Endothelial cell of hepatic sinusoid (primary cell): ENCODE data around the gene PIK3R5.
"Not testable (repeated sequence)": the region's sequence is repeated elsewhere in the genome, so short reads cannot be mapped to it uniquely, and the experiment has no call there.

Experiments used
- in situ Hi-C: cut with HindIII; loops from 2 replicates; pipeline ENCODE4 v1.10.0; 2017; ENCODE audit warnings: low sequenced_read_pairs

The PIK3R5 gene

DNA sequence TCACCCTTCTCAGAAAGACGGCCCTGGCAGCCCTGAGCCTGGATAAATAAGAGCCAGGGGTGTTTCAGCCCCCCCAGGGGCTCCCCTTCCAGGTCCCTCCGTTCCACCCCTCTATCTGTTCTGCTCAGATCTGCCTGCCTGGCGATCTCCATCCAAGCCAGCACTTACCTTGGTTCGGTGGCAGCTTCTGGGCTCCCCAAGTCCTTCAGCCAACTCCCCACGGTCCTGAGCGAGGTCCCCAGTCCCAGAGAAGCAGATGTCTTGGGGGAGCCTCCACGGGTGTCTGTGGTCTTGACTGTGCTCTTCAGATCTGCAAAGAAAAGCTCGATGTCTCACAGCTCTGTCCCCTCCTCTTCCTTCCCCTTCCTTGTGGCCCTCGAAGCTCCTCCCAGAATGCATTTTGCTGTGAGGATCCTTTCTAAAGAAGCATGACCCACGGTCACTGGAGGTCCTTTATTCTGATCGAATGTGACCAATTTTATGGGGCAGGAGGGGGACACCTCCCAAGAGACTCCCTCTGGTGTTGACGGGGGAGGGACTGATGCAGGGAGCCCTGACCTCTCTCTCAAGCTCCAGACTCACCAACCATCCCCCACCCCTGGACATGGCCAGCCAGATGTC is 98.0 kb downstream of the PIK3R5 start, which contains the start of gene PIK3R6:
TSS of gene PIK3R6 (minus strand) at position 314 of the 621 bp plus-strand sequence. CDS start 17,880 bp downstream, outside the sequence.
- in situ Hi-C loops = no loop called here

- in situ Hi-C loops = no loop called here
Observed at GRCh38 chr17:8865811-8866210, 99.7 kb downstream of the PIK3R5 start.

DNA sequence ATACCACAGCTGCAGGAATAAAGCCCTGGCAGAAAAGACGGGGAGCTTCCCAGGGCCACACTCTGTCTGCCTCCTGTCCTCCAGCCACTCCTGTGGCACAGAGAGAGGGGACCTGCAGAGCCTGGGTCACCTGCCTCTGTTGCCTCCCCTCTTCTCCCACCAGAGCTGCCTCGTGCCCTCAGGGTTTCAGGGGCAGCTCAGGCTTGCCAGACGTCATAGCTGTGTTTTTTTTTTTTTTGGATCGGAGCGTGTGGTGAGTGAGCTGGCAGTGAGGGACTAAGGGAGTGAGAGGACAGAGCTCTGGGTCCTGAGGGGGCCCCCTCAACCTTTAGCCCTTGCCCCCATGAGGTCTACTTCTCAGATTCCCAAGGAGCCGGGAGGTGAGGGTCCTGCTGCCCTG is 100.1 kb downstream of the PIK3R5 start:
- in situ Hi-C loops = no loop called here

DNA sequence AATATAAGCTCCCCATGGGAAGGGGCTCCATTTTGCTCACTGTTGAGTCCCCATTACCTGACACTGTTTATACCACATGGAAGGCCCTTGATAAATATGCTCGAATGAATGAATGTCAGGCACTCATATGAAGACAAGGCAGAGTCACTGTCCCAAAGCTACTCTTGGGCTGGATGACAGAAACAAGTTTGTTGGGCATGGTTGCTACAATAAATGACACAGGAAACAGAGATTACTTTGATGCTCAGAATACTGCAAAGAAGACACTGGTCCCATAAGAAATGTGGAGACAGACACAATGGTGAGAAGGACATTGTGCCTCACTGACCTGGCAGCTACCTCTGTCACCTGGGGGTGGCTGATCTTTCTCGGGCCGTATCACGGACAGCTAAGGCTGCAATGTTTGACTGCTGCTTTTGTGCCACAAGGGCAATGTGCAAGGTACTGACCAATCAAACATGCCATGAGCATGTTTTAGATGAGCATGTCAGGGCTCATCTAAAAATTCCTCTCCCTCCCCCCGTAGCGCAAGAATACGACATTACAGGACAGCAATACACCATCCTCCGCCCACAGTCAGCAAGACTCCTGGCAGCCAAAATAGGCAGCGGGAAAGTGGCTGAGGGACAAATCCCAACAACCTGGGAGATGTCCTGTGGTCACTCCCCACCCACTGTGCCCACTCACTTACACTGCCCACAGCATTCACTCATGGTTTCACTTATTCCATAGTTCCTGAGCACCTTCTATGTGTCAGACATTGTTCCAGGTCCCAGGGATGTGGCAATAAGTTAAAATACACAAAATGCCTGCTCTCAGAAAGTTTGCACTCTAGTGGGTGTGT is 103.1 kb downstream of the PIK3R5 start:
- in situ Hi-C loops = no loop called here

DNA sequence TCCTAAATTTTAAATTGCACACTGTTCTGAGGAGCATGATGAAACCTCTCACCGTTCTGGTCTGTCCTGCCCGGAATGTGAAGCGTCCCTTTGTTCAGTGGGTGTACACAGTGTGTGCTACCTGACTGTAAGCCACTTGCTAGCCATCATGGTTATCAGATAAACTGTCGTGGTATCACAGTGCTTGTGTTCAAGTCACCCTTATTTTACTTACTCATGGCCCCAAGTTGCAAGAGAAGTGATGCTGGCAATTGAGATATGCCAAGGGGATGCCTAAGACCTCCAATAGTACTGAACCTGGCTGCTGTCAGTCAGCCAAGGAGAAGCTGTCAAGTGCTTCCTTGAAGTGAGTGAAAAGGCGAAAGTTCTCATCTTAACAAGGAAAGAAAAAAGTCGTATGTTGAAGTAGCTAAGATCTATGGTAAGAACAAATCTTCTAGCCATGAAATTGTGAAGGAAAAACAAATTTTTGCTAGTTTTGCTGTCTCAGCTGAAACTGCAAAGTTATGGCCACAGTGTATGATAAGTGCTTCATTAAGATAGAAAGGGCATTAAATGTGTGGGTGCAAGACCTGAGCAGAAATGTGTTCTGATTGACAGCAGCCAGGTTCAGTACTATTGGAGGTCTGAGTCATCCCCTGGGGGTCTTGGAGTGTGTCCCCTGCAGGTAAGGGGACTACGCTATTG is 103.9 kb downstream of the PIK3R5 start:
- in situ Hi-C loops = no loop called here

- in situ Hi-C loops = no loop called here
Observed at GRCh38 chr17:8859804-8860430, 105.6 kb downstream of the PIK3R5 start.

DNA sequence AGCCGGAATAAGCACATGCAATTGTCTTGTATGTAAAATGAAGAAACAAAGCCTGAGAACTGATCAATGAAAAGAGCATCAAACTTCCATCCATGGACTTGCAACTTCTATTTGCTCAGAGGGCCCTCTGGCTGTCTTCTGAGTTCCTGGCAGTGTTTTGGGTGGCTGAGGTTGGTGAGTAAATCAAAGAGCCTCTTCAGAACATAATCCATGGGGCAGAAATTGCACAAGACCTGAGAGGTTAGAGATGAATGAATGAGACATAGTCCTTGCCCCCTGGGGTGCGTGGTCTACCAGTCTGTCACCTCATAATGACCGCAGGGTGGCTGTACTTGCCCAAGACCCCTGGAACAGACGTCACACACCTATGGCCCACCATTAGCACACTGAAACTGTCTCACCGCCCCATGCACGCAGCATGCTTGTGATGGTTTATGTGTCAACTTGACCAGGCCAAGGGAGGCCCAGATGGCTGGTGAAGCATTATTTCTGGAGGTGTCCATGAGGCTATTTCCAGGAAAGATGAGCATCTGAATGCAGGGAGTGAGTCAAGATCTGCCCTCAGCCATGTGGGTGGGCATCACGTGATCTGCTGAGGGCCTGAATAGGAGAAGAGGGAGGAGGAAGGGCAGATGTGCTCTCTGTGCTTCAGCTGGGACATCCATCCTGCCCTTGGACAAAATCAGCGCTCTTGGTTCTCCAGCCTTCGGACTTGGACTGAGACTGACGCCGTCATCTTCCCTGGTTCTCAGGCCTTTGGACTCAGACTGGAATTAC is 106.3 kb downstream of the PIK3R5 start:
- in situ Hi-C loops = no loop called here

- in situ Hi-C loops = no loop called here
Observed at GRCh38 chr17:8857919-8858318, 107.6 kb downstream of the PIK3R5 start.

GRCh38 chr17:8856869-8857575 is 108.5 kb downstream of the PIK3R5 start:
- in situ Hi-C loops = no loop called here

DNA sequence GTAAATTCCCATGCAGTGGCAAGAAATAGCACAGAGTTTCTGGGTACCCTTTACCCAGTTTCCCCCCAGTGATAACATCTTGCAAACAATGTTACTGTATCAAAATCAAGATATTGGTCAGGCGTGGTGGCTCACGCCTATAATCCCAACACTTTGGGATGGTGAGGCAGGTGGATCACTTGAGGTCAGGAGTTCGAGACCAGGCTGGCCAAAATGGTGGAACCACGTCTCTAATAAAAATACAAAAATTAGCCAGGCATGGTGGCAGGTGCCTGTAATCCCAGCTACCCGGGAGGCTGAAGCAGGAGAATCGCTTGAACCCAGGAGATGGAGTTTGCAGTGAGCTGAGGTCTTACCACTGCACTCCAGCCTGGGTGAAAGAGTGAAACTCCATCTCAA is 109.3 kb downstream of the PIK3R5 start:
- in situ Hi-C loops = not testable (repeated sequence)

GRCh38 chr17:8855477-8856204 is 109.9 kb downstream of the PIK3R5 start:
- in situ Hi-C loops = no loop called here

DNA sequence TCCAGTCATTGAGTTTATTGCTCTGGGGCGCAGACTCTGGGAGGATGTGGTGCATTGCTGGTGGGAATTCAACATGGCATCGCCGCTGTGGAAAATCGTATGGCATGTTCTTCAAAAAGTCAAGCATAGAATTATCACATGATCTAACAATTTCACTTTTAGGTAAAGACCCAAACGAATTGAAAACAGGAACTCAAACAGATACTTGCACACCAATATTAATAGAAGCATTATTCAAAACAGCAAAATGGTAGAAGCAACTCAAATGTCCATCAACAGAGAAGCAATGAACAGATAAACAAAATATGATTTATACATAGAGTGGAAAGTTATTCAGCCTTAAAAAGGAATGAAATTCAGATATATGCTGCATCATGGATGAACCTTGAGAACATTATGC is 113.9 kb downstream of the PIK3R5 start:
- in situ Hi-C loops = no loop called here

- in situ Hi-C loops = no loop called here
Observed at GRCh38 chr17:8849311-8850041, 116.0 kb downstream of the PIK3R5 start.

DNA sequence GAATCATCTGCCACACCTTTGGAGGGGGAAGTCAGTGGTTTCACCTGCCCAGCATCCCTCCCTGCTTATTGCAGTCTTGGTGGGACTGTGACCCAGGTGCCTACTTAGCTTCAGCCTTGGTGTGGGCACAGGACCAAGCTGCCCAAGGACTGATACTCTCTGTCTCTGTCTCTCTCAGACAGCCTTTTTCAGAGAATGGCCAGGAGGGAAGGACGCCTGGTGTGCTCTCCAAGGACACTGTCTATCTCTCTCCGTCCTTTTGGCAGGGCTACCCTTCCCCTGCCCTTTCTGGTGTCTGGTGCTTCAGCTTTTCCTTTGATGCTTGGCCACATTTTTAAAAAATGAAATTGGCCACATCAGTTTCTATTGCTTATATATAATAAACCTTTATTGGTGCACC is 117.6 kb downstream of the PIK3R5 start:
- in situ Hi-C loops = no loop called here

DNA sequence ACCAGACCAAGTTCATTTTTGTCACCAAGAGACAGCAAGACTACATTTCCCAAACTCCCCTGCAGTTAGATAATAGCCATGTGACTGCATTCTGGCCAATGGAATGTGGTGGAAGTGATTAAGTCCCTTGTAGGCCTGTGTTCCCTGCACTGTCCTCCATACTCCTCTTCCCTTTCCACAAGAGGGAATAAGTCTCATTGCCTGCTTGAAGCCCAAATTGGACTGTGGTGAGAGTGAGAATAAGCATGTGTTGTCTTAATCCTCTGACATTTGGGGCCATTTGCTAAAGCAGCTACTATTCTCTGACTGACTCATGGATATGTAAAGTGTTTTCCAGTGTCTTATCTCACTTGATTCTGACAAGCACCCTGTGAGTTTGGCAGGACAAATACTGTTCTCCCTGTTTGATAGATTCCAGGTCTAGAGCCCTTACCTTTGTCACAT is 118.7 kb downstream of the PIK3R5 start:
- in situ Hi-C loops = no loop called here

- in situ Hi-C loops = no loop called here
Observed at GRCh38 chr17:8844229-8845218, 121.0 kb downstream of the PIK3R5 start.

GRCh38 chr17:8843344-8843743 is 122.2 kb downstream of the PIK3R5 start:
- in situ Hi-C loops = no loop called here
